Peyer's patch (tissue), 4 donors: ENCODE results near the gene SUSD1.

Source experiments
- POLR2A ChIP-seq, 2 donors: fragments of 450-650 bp; IDR thresholded peaks; one replicate each; pipeline ENCODE4 v1.5.1; 2017; ENCODE audit warnings: antibody characterized with exemption in 2 of 2, mild to moderate bottlenecking in 2 of 2, moderate library complexity in 2 of 2
- TF ChIP-seq, protein P1 (sequence below), 6 experiments: fragments of 450-650 bp in 4 of 6; fragments of 200-600 bp in 2 of 6; sonication (generic) in 1 of 6; IDR thresholded peaks; one replicate each; pipeline ENCODE4 v1.5.1; 2017 to 2019; ENCODE audit warnings: antibody characterized with exemption in 6 of 6, mild to moderate bottlenecking in 3 of 6, moderate library complexity in 1 of 6

DNA sequence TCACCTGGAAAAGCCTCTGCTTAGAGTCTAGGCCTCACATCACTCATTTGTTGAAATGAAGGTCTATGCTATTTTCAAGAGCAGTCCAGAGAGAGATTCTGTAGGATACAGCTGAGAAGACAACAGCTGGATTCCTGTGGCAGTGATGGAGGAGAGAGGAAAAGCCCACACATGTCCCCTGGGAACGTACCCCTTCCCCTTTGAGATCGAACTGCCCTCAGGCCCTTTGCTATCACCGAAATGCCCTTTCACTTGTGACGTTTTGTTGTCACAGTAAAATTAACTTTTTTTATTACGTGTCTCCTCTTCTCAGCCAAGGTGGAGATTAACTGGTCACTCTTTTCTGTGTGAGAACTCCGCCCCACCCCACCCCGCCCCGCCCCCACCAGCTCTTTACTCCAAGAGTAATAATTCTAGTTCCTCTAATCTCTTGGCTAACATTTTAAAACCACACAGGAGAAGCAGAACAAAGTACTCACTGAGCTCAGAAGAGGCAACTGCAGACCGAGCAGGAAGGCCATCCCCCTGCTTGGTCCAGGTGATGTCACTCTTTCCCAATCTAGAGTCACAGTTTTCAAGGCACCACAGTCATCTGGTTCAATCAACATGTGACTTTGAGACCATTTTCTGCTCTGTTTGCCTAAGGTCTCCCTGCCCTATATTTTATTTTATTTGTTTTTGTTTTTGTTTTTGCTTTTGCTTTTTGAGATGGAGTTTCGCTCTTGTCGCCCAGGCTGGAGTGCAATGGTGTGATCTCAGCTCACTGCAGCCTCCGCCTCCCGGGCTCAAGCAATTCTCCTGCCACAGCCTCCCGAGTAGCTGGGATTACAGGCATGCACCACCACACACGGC lies 105.6 kb downstream of the SUSD1 start:
- peak in 1 of 2 donors; percentile 11 for TF ChIP-seq POLR2A (IDR thresholded peaks at IDR 0.05)
- TF ChIP-seq, protein P1, sequence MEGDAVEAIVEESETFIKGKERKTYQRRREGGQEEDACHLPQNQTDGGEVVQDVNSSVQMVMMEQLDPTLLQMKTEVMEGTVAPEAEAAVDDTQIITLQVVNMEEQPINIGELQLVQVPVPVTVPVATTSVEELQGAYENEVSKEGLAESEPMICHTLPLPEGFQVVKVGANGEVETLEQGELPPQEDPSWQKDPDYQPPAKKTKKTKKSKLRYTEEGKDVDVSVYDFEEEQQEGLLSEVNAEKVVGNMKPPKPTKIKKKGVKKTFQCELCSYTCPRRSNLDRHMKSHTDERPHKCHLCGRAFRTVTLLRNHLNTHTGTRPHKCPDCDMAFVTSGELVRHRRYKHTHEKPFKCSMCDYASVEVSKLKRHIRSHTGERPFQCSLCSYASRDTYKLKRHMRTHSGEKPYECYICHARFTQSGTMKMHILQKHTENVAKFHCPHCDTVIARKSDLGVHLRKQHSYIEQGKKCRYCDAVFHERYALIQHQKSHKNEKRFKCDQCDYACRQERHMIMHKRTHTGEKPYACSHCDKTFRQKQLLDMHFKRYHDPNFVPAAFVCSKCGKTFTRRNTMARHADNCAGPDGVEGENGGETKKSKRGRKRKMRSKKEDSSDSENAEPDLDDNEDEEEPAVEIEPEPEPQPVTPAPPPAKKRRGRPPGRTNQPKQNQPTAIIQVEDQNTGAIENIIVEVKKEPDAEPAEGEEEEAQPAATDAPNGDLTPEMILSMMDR (IDR thresholded peaks at IDR 0.05), result no peak
